Neuronal stem cell (in vitro differentiated cells): Measurements from ENCODE around the gene SLC12A4.
"Not testable (repeated sequence)": the region's sequence is repeated elsewhere in the genome, so short reads cannot be mapped to it uniquely, and the experiment has no call there.

Experiments
- DNase-seq: peaks from one replicate; pipeline ENCODE4 v3.0.0-alpha.2; 2013; ENCODE audit warnings: low spot score
- H2AFZ ChIP-seq: one replicate; pipeline ENCODE4 v1.6.1; 2013; ENCODE audit warnings: mild to moderate bottlenecking, low read length, inconsistent platforms
- H2AK5ac ChIP-seq: 2 replicates; pipeline ENCODE4 v1.6.1; 2013; ENCODE audit warnings: low read depth, mild to moderate bottlenecking, inconsistent platforms, low read length, moderate library complexity, mixed read lengths
- H2BK120ac ChIP-seq: 2 replicates; pipeline ENCODE4 v1.6.1; 2013; ENCODE audit warnings: low read depth, mild to moderate bottlenecking, inconsistent platforms, low read length, moderate library complexity, mixed read lengths
- H2BK12ac ChIP-seq: one replicate; pipeline ENCODE4 v1.6.1; 2013; ENCODE audit warnings: low read length, inconsistent platforms
- H2BK15ac ChIP-seq: 2 replicates; pipeline ENCODE4 v1.6.1; 2013; ENCODE audit warnings: mild to moderate bottlenecking, low read length, inconsistent platforms, mixed read lengths
- H2BK5ac ChIP-seq: one replicate; pipeline ENCODE4 v1.6.1; 2013; ENCODE audit warnings: inconsistent platforms, mild to moderate bottlenecking, low read length, moderate library complexity
- H3K14ac ChIP-seq: one replicate; pipeline ENCODE4 v1.6.1; 2013; ENCODE audit warnings: low read length, inconsistent platforms
- H3K18ac ChIP-seq: 2 replicates; pipeline ENCODE4 v1.6.1; 2013; ENCODE audit warnings: low read length, inconsistent platforms
- H3K23ac ChIP-seq: 2 replicates; pipeline ENCODE4 v1.6.1; 2013; ENCODE audit warnings: low read depth, mild to moderate bottlenecking, mixed read lengths, low read length, inconsistent platforms; ENCODE audit not compliant: poor library complexity
- H3K27ac ChIP-seq: replicated peaks from 3 replicates; pipeline ENCODE4 v1.5.1; 2013; ENCODE audit warnings: low read length, inconsistent platforms
- H3K27me3 ChIP-seq, 3 experiments: 2 replicates each; pipeline ENCODE4 v1.6.1; 2013; ENCODE audit warnings: low read length in 3 of 3, mild to moderate bottlenecking in 2 of 3, inconsistent platforms in 1 of 3, low read depth in 1 of 3, mixed read lengths in 1 of 3, moderate library complexity in 1 of 3; ENCODE audit not compliant: control insufficient read depth in 3 of 3, insufficient read depth in 3 of 3
- H3K36me3 ChIP-seq, 2 donors: replicated peaks in 1 of 2; 2 replicates each; pipeline ENCODE4 v1.6.1; 2013; ENCODE audit warnings: low read length in 2 of 2; ENCODE audit not compliant: control insufficient read depth in 2 of 2, insufficient read depth in 2 of 2
- H3K4ac ChIP-seq: 2 replicates; pipeline ENCODE4 v1.6.1; 2013; ENCODE audit warnings: inconsistent platforms, mild to moderate bottlenecking, low read length, moderate library complexity
- H3K4me1 ChIP-seq, 2 donors: 1 replicate in 1 of 2; 2 replicates in 1 of 2; pipeline ENCODE4 v1.6.1; 2013; ENCODE audit warnings: low read length in 2 of 2, low read depth in 1 of 2; ENCODE audit not compliant: control insufficient read depth in 2 of 2, insufficient read depth in 1 of 2
- H3K4me2 ChIP-seq: one replicate; pipeline ENCODE4 v1.6.1; 2013; ENCODE audit warnings: mild to moderate bottlenecking, low read length, inconsistent platforms; ENCODE audit not compliant: insufficient read depth, poor library complexity, severe bottlenecking
- H3K4me3 ChIP-seq, 2 donors: 2 replicates each; pipeline ENCODE4 v1.5.1; 2013; ENCODE audit warnings: low read length in 2 of 2, mild to moderate bottlenecking in 2 of 2, inconsistent platforms in 1 of 2, moderate library complexity in 1 of 2
- H3K79me1 ChIP-seq: one replicate; pipeline ENCODE4 v1.6.1; 2013; ENCODE audit warnings: low read depth, mild to moderate bottlenecking, inconsistent platforms, low read length, moderate library complexity
- H3K9ac ChIP-seq: one replicate; pipeline ENCODE4 v1.6.1; 2013; ENCODE audit warnings: mild to moderate bottlenecking, low read depth, low read length, inconsistent platforms; ENCODE audit not compliant: poor library complexity
- H3K9me3 ChIP-seq, 2 donors: replicated peaks in 1 of 2; 2 replicates each; pipeline versions ENCODE3 to v1.6.1; 2013; ENCODE audit warnings: low read length in 2 of 2, mild to moderate bottlenecking in 2 of 2, inconsistent platforms in 1 of 2, low read depth in 1 of 2, mixed read lengths in 1 of 2, moderate library complexity in 1 of 2; ENCODE audit not compliant: control insufficient read depth in 2 of 2, insufficient read depth in 1 of 2
- H4K8ac ChIP-seq: one replicate; pipeline ENCODE4 v1.6.1; 2013; ENCODE audit warnings: low read depth, mild to moderate bottlenecking, inconsistent platforms, low read length, moderate library complexity
- H4K91ac ChIP-seq: one replicate; pipeline ENCODE4 v1.6.1; 2013; ENCODE audit warnings: low read length, low read depth, mild to moderate bottlenecking, inconsistent platforms; ENCODE audit not compliant: poor library complexity
- WGBS, 2 donors: extraction: QIAGEN DNeasy Blood & Tissue Kit; methylation state at CpG; one replicate each; pipeline ENCODE4 v1.1.7; 2013; ENCODE audit warnings: missing lambda C conversion rate in 2 of 2, mixed read lengths in 1 of 2; ENCODE audit not compliant: insufficient read length in 2 of 2, insufficient replicate concordance in 1 of 2; ENCODE audit errors: extremely low coverage in 2 of 2; 5-methylcytosine and 5-hydroxymethylcytosine counted together

Gene SLC12A4

DNA sequence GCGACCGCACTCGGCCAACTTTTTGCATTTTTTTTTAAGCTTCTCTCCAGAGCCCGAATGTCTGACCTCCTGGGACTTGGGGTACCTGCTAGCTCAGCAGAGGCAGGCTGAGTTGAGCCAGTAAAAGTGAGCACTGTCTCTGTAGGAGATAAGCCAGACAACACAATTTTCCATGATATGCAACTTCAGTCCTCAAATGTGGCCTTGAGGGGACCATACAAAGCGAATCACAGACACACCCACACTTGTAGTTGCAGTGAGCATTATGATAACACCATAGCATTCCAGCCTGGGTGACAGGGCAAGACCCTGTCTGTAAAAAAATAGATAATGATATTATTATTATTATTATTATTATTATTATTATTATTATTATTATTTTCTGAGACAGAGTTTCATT, 28.2 kb upstream of the SLC12A4 start:
- H3K14ac ChIP-seq = no peak overlapping the region
- no peak overlapping the region for H3K18ac ChIP-seq
- WGBS, 2 donors = no CpG with 5 or more reads among the region's 5 CpGs
- H4K8ac ChIP-seq = no peak overlapping the region
- H3K4ac ChIP-seq = no peak overlapping the region
- no peak overlapping the region for H2AK5ac ChIP-seq
- H2BK120ac ChIP-seq = no peak overlapping the region
- no peak overlapping the region for H2BK12ac ChIP-seq
- peaks cover 0 to 17% (median 9%) of the 10 kb centered on the region in 3 experiments for H3K27me3 ChIP-seq
- no peak overlapping the region for H4K91ac ChIP-seq
- H3K4me3 ChIP-seq = no peak overlapping the region
- no peaks in the 10 kb centered on the region for H3K79me1 ChIP-seq
- no peaks in the 10 kb centered on the region for H3K36me3 ChIP-seq
- no peak overlapping the region for H3K27ac ChIP-seq
- peaks cover 0 to 4% of the 10 kb centered on the region in 2 donors for H3K9me3 ChIP-seq
- DNase-seq = no peak
- peaks cover 0 to 3% of the 10 kb centered on the region in 2 donors for H3K4me1 ChIP-seq
- no peak overlapping the region for H3K4me2 ChIP-seq
- H2BK5ac ChIP-seq = no peak overlapping the region
- H3K23ac ChIP-seq = no peak overlapping the region
- no peak overlapping the region for H2BK15ac ChIP-seq
- H3K9ac ChIP-seq = no peak overlapping the region
- no peak overlapping the region for H2AFZ ChIP-seq

DNA sequence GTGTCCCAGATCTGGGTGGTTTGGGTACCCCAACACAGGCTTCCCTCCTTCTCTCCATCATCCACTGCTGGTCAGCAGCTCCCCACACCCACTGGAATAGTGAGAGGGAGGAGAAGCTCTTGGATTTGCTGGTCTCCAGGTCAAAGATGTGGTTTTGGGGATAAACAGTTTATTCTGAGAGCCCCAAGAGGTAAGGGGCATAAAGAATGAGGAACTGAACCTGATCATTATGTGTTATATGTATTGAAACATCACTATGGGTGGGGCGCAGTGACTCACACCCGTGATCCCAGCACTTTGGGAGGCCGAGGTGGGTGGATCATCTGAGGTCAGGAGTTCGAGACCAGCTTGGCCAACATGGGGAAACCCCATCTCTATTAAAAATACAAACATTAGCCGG, 27.0 kb upstream of the SLC12A4 start:
- no CpG with 5 or more reads among the region's 5 CpGs for WGBS, 2 donors
- Histone ChIP-seq H3K4me1 (peaks cover 0 to 3% of the 10 kb centered on the region in 2 donors), H3K23ac (no peak overlapping the region), H3K27ac (no peak overlapping the region), H3K36me3 (no peaks in the 10 kb centered on the region), H3K9me3 (peaks cover 0 to 5% of the 10 kb centered on the region in 2 donors), H2BK120ac (no peak overlapping the region), H3K4ac (no peak overlapping the region), H3K4me3 (no peak overlapping the region), H2BK12ac (no peak overlapping the region), H2AFZ (no peak overlapping the region), H4K8ac (no peak overlapping the region), H3K4me2 (no peak overlapping the region), H4K91ac (no peak overlapping the region), H3K18ac (no peak overlapping the region), H3K14ac (no peak overlapping the region), H3K79me1 (peaks cover 2% of the 10 kb centered on the region), H2BK15ac (no peak overlapping the region), H2AK5ac (no peak overlapping the region), H3K9ac (no peak overlapping the region), H3K27me3 (peaks cover 0 to 26% (median 9%) of the 10 kb centered on the region in 3 experiments), H2BK5ac (no peak overlapping the region)
- DNase-seq = no peak

DNA sequence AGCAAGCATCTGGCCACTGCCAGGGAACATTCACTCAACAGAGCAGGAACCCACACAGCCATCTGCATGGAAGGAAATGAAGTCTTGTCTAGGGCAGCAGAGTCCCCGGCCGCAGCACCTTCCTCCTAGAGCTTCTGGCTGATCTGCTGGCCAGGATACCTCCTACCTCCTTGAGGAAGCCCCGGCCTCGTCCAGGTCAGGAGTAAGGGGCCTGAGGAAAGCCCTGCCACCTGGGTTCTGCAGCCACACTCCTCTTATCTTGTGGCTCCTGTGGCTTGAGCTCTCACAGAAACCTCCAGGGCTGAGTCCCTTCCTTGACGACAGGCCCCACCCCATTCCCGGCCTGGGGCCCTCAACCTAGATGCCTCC, 25.6 kb upstream of the SLC12A4 start:
- not testable (repeated sequence) for H3K9me3 ChIP-seq, H3K27ac ChIP-seq, H2BK12ac ChIP-seq, H3K14ac ChIP-seq, H4K91ac ChIP-seq, DNase-seq, H3K9ac ChIP-seq, H4K8ac ChIP-seq, H3K4me2 ChIP-seq, H3K79me1 ChIP-seq, H3K23ac ChIP-seq, H3K36me3 ChIP-seq, H2BK5ac ChIP-seq, H3K4me1 ChIP-seq, H2AK5ac ChIP-seq, H3K4ac ChIP-seq, H2BK120ac ChIP-seq, H3K4me3 ChIP-seq, H3K18ac ChIP-seq
- Histone ChIP-seq H2BK15ac (peak overlapping the region; percentile 81), H2AFZ (peak overlapping the region; percentile 98), H3K27me3 (peaks cover 0 to 34% (median 7%) of the 10 kb centered on the region in 3 experiments)
- WGBS, 2 donors = no CpG with 5 or more reads among the region's 6 CpGs

DNA sequence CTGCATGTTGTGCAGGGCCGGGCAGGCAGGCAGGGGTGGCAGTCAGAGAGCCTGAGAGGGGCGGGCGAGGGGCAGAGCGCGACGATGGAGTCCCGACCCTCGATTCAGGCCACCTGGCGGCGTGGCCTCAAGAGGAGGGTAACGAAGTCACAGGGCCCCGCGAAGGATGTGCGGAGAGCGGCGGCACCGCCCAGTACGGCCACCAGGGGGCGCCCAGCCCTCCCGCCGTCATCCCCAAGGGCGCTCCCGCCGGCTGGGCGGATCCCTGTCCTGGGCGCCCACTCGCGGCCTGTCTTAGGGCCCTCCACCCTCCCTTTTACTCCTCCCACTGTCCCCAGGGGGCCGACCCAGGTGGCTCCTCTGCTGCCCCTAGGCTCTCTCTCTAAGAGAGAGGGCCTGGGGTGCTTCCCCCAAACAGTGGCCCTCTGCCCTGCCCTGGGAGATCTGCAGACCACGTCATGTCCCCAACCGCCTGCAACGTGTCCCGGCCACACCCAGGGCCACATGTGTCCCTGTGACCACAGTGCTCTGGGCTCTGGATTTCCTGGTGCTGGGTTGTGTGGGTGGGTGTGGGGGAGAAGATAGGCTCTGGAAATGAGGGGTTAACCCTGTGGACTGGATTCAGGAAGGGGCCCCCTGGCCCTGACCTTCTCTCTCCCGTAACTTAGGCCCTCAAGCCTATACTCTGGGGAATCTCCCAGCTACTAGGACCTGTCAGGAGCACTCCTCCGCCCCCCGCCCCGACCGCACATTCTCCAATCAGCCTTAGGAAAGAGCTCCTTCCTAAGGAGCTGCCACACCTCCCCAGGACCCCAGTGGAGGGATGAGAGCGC, 25.0 kb upstream of the SLC12A4 start:
- H2BK120ac ChIP-seq = peak overlapping the region; percentile 97
- peaks cover 0 to 36% (median 7%) of the 10 kb centered on the region in 3 experiments for H3K27me3 ChIP-seq
- H3K9ac ChIP-seq = peak overlapping the region; percentile 77
- peak overlapping the region; percentile 40 for H3K4me2 ChIP-seq
- peak overlapping the region; percentile 92 for H3K18ac ChIP-seq
- peaks cover 2% of the 10 kb centered on the region for H3K79me1 ChIP-seq
- peaks cover 0 to 5% of the 10 kb centered on the region in 2 donors for H3K9me3 ChIP-seq
- H2BK5ac ChIP-seq = no peak overlapping the region
- H3K27ac ChIP-seq = no peak overlapping the region
- H2AK5ac ChIP-seq = peak overlapping the region; percentile 95
- no peaks in the 10 kb centered on the region for H3K36me3 ChIP-seq
- H3K4ac ChIP-seq = peak overlapping the region; percentile 76
- H4K8ac ChIP-seq = peak overlapping the region; percentile 100
- peak overlapping the region; percentile 91 for H3K23ac ChIP-seq
- peak overlapping the region; percentile 84 for H2BK12ac ChIP-seq
- H3K4me3 ChIP-seq = no peak overlapping the region
- H2BK15ac ChIP-seq = peak overlapping the region; percentile 97
- peak overlapping the region; percentile 98 for H2AFZ ChIP-seq
- no CpG with 5 or more reads among the region's 39 CpGs for WGBS, 2 donors
- peak; percentile 65 for DNase-seq
- H4K91ac ChIP-seq = peak overlapping the region; percentile 72
- peaks cover 0 to 3% of the 10 kb centered on the region in 2 donors for H3K4me1 ChIP-seq
- peak overlapping the region; percentile 82 for H3K14ac ChIP-seq
